GM23338 (cell line): ENCODE measurements around the gene SLC27A4. TPM values are rescaled to one million over a fixed set of nuclear protein-coding genes. Genes with fewer than 3 reads are reported as not detected.

ENCODE experiments used
- ATAC-seq: fragments of 200-7000 bp; cut with Tn5 transposase; 3 replicates; pipeline ENCODE4 v1.9.1; 2020
- DNase-seq: peaks from one replicate; pipeline ENCODE4 v3.0.0-alpha.2; 2015; ENCODE audit warnings: low spot score
- H2AFZ ChIP-seq: fragments of 200-600 bp; sonication (generic); 2 replicates; pipeline ENCODE4 v1.8.0; 2016; ENCODE audit warnings: antibody characterized with exemption, mild to moderate bottlenecking, moderate library complexity
- H3F3A ChIP-seq: fragments of 200-600 bp; sonication (generic); replicated peaks from 2 replicates; pipeline ENCODE4 v1.8.0; 2017; ENCODE audit warnings: antibody characterized with exemption, mixed run types, low read depth
- H3K27ac ChIP-seq: fragments of 200-600 bp; sonication (generic); 2 replicates; pipeline ENCODE4 v1.6.1; 2016; ENCODE audit warnings: low read depth
- H3K27me3 ChIP-seq: fragments of 200-600 bp; sonication (generic); 2 replicates; pipeline ENCODE4 v1.8.0; 2016; ENCODE audit warnings: mild to moderate bottlenecking, mixed run types, moderate library complexity; ENCODE audit not compliant: insufficient read depth
- H3K36me3 ChIP-seq: fragments of 200-600 bp; sonication (generic); 2 replicates; pipeline ENCODE4 v1.8.0; 2016; ENCODE audit warnings: mild to moderate bottlenecking; ENCODE audit not compliant: insufficient read depth
- H3K4me1 ChIP-seq: fragments of 200-600 bp; sonication (generic); 2 replicates; pipeline ENCODE4 v1.8.0; 2016; ENCODE audit warnings: mild to moderate bottlenecking, moderate library complexity; ENCODE audit not compliant: insufficient read depth
- H3K4me2 ChIP-seq: fragments of 200-600 bp; sonication (generic); 2 replicates; pipeline ENCODE4 v1.7.1; 2017; ENCODE audit warnings: mixed run types
- H3K4me3 ChIP-seq: fragments of 200-600 bp; sonication (generic); 2 replicates; pipeline ENCODE4 v1.6.1; 2016; ENCODE audit warnings: mixed run types
- H3K79me2 ChIP-seq: fragments of 200-600 bp; sonication (generic); replicated peaks from 2 replicates; pipeline ENCODE4 v1.8.0; 2017; ENCODE audit warnings: mild to moderate bottlenecking; ENCODE audit not compliant: insufficient read depth
- H3K9me2 ChIP-seq: fragments of 200-600 bp; sonication (generic); 2 replicates; pipeline ENCODE4 v1.8.0; 2017; ENCODE audit not compliant: insufficient read depth
- H4K20me1 ChIP-seq: fragments of 200-600 bp; sonication (generic); replicated peaks from 2 replicates; pipeline ENCODE4 v1.8.0; 2017; ENCODE audit warnings: mild to moderate bottlenecking; ENCODE audit not compliant: insufficient read depth
- H3K27ac Mint-ChIP-seq: 2 replicates; pipeline ENCODE4 v1.8.0; 2020; ENCODE audit warnings: inconsistent platforms, mild to moderate bottlenecking, moderate library complexity, mixed read lengths
- H3K27me3 Mint-ChIP-seq: 3 replicates; pipeline ENCODE4 v1.8.0; 2022; ENCODE audit warnings: low read depth, mild to moderate bottlenecking, moderate library complexity, mixed read lengths, inconsistent platforms; ENCODE audit not compliant: insufficient read depth, poor library complexity
- H3K36me3 Mint-ChIP-seq: 3 replicates; pipeline ENCODE4 v1.8.0; 2021; ENCODE audit warnings: low read depth, mild to moderate bottlenecking, inconsistent platforms, moderate library complexity, mixed read lengths
- H3K4me1 Mint-ChIP-seq: 3 replicates; pipeline ENCODE4 v1.8.0; 2020; ENCODE audit warnings: mild to moderate bottlenecking, inconsistent platforms, mixed read lengths
- H3K4me3 Mint-ChIP-seq: 3 replicates; pipeline ENCODE4 v1.8.0; 2021; ENCODE audit warnings: moderate library complexity, mild to moderate bottlenecking, inconsistent platforms, mixed read lengths
- H3K9me3 Mint-ChIP-seq: 3 replicates; pipeline ENCODE4 v1.8.0; 2020; ENCODE audit warnings: moderate library complexity, mild to moderate bottlenecking, inconsistent platforms, mixed read lengths
- CREB1 ChIP-seq: fragments of 250-450 bp; sonication (Bioruptor Pico); IDR thresholded peaks from 2 replicates; pipeline ENCODE4 v1.5.0; 2020; ENCODE audit warnings: low read depth, mild to moderate bottlenecking, moderate library complexity
- CTCF ChIP-seq, 2 experiments: fragments of 200-600 bp in 1 of 2; sonication (generic) in 1 of 2; conservative IDR thresholded peaks; 2 replicates each; pipeline versions ENCODE4 v1.5.1 to v1.6.1; 2016 to 2017; ENCODE audit warnings: antibody characterized with exemption in 2 of 2, low read depth in 2 of 2, mild to moderate bottlenecking in 2 of 2, moderate library complexity in 1 of 2
- ETS1 ChIP-seq: IDR thresholded peaks from 2 replicates; pipeline ENCODE4 v1.6.1; 2016; ENCODE audit warnings: antibody characterized with exemption
- EZH2 ChIP-seq: fragments of 200-600 bp; sonication (generic); IDR thresholded peaks from one replicate; pipeline ENCODE4 v1.8.0; 2017; ENCODE audit warnings: antibody characterized with exemption, mild to moderate bottlenecking, low read depth; ENCODE audit not compliant: unreplicated experiment
- EZH2phosphoT487 ChIP-seq: fragments of 200-600 bp; sonication (generic); IDR thresholded peaks from one replicate; pipeline ENCODE4 v1.8.1; 2018; ENCODE audit warnings: antibody characterized with exemption; ENCODE audit not compliant: unreplicated experiment
- JUNB ChIP-seq: IDR thresholded peaks from one replicate; pipeline ENCODE4 v1.6.1; 2016; ENCODE audit warnings: antibody characterized with exemption; ENCODE audit not compliant: unreplicated experiment
- NANOG ChIP-seq: IDR thresholded peaks from 2 replicates; pipeline ENCODE4 v1.6.1; 2016; ENCODE audit warnings: antibody characterized with exemption, borderline replicate concordance
- POLR2AphosphoS5 ChIP-seq: IDR thresholded peaks from 2 replicates; pipeline ENCODE4 v1.6.1; 2016; ENCODE audit warnings: antibody characterized with exemption, low read depth
- REST ChIP-seq: IDR thresholded peaks from one replicate; pipeline ENCODE4 v1.6.1; 2018; ENCODE audit warnings: antibody characterized with exemption; ENCODE audit not compliant: unreplicated experiment
- STAT1 ChIP-seq: IDR thresholded peaks from one replicate; pipeline ENCODE4 v1.6.1; 2016; ENCODE audit warnings: antibody characterized with exemption; ENCODE audit not compliant: unreplicated experiment
- ZNF114 ChIP-seq: fragments of 250-450 bp; sonication (Bioruptor Pico); IDR thresholded peaks from 2 replicates; pipeline ENCODE4 v1.5.0; 2020; ENCODE audit warnings: mild to moderate bottlenecking, moderate library complexity
- ZNF331 ChIP-seq: fragments of 250-450 bp; sonication (Bioruptor Pico); IDR thresholded peaks from 2 replicates; pipeline ENCODE4 v1.5.0; 2020; ENCODE audit warnings: low read depth, mild to moderate bottlenecking, moderate library complexity
- polyA plus RNA-seq: library from polyadenylated mRNA; unstranded; fragments of >200 nt; fragmentation: Nextera tagmentation; extraction: Ambion mirVana; gene quantifications from 2 replicates; pipeline ENCODE4 v1.2.1, GENCODE V29; 2016
- total RNA-seq: library from RNA; depleted of rRNA; stranded (reverse); fragments of >200 nt; shearing (Covaris generic); gene quantifications from 2 replicates; pipeline ENCODE4 v1.2.3, GENCODE V29; 2014
- TF ChIP-seq, protein P1 (sequence below): fragments of 250-450 bp; sonication (Bioruptor Pico); IDR thresholded peaks from 2 replicates; pipeline ENCODE4 v1.5.0; 2020; ENCODE audit warnings: mild to moderate bottlenecking, moderate library complexity

SLC27A4 gene
- total and polyA plus RNA-seq, 2 experiments from 2014 or later, result 7.9 to 25.3 TPM

- no peaks in the 10 kb centered on the region for H3K9me2 ChIP-seq
- no peak overlapping the region for H2AFZ ChIP-seq
- peak overlapping the region; percentile 91 for H3K4me2 ChIP-seq
- H3K36me3 Mint-ChIP-seq, result peaks cover 17% of the 10 kb centered on the region
- H3K36me3 ChIP-seq, result peaks cover 10% of the 10 kb centered on the region; the same call in 1 of the 2 replicates
- H3K79me2 ChIP-seq, result no peaks in the 10 kb centered on the region
- no peak overlapping the region for H3K27ac ChIP-seq
- DNase-seq (no peak), ATAC-seq (no peak)
- TF ChIP-seq CTCF (conservative IDR thresholded peaks at IDR 0.05; ENCODE audit: low read depth in 2 of 2) (no peak), POLR2AphosphoS5 (no peak), ZNF114 (CRISPR knock-in tag) (no peak), EZH2 (peak; percentile 95), REST (no peak), ETS1 (no peak), STAT1 (no peak), NANOG (no peak), CREB1 (CRISPR knock-in tag) (no peak), ZNF331 (CRISPR knock-in tag) (no peak), JUNB (no peak), EZH2phosphoT487 (peak; percentile 86)
- TF ChIP-seq, protein P1, sequence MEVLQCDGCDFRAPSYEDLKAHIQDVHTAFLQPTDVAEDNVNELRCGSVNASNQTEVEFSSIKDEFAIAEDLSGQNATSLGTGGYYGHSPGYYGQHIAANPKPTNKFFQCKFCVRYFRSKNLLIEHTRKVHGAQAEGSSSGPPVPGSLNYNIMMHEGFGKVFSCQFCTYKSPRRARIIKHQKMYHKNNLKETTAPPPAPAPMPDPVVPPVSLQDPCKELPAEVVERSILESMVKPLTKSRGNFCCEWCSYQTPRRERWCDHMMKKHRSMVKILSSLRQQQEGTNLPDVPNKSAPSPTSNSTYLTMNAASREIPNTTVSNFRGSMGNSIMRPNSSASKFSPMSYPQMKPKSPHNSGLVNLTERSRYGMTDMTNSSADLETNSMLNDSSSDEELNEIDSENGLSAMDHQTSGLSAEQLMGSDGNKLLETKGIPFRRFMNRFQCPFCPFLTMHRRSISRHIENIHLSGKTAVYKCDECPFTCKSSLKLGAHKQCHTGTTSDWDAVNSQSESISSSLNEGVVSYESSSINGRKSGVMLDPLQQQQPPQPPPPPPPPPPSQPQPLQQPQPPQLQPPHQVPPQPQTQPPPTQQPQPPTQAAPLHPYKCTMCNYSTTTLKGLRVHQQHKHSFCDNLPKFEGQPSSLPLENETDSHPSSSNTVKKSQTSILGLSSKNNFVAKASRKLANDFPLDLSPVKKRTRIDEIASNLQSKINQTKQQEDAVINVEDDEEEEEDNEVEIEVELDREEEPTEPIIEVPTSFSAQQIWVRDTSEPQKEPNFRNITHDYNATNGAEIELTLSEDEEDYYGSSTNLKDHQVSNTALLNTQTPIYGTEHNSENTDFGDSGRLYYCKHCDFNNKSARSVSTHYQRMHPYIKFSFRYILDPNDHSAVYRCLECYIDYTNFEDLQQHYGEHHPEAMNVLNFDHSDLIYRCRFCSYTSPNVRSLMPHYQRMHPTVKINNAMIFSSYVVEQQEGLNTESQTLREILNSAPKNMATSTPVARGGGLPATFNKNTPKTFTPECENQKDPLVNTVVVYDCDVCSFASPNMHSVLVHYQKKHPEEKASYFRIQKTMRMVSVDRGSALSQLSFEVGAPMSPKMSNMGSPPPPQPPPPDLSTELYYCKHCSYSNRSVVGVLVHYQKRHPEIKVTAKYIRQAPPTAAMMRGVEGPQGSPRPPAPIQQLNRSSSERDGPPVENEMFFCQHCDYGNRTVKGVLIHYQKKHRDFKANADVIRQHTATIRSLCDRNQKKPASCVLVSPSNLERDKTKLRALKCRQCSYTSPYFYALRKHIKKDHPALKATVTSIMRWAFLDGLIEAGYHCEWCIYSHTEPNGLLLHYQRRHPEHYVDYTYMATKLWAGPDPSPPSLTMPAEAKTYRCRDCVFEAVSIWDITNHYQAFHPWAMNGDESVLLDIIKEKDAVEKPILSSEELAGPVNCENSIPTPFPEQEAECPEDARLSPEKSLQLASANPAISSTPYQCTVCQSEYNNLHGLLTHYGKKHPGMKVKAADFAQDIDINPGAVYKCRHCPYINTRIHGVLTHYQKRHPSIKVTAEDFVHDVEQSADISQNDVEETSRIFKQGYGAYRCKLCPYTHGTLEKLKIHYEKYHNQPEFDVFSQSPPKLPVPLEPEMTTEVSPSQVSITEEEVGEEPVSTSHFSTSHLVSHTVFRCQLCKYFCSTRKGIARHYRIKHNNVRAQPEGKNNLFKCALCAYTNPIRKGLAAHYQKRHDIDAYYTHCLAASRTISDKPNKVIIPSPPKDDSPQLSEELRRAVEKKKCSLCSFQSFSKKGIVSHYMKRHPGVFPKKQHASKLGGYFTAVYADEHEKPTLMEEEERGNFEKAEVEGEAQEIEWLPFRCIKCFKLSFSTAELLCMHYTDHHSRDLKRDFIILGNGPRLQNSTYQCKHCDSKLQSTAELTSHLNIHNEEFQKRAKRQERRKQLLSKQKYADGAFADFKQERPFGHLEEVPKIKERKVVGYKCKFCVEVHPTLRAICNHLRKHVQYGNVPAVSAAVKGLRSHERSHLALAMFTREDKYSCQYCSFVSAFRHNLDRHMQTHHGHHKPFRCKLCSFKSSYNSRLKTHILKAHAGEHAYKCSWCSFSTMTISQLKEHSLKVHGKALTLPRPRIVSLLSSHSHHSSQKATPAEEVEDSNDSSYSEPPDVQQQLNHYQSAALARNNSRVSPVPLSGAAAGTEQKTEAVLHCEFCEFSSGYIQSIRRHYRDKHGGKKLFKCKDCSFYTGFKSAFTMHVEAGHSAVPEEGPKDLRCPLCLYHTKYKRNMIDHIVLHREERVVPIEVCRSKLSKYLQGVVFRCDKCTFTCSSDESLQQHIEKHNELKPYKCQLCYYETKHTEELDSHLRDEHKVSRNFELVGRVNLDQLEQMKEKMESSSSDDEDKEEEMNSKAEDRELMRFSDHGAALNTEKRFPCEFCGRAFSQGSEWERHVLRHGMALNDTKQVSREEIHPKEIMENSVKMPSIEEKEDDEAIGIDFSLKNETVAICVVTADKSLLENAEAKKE (CRISPR knock-in tag), result no peak
- H3K4me3 ChIP-seq, result peak overlapping the region; percentile 64
- peaks cover 100% of the 10 kb centered on the region for H3K27me3 ChIP-seq
- H3K4me1 Mint-ChIP-seq, result peaks cover 55% of the 10 kb centered on the region
- H3K4me3 Mint-ChIP-seq, result peak overlapping the region; percentile 74
- peaks cover 37% of the 10 kb centered on the region for H3F3A ChIP-seq
- H3K9me3 Mint-ChIP-seq, result no peaks in the 10 kb centered on the region
- H3K27me3 Mint-ChIP-seq, result peaks cover 91% of the 10 kb centered on the region
- H3K27ac Mint-ChIP-seq, result no peak overlapping the region
- peaks cover 62% of the 10 kb centered on the region for H3K4me1 ChIP-seq
- peaks cover 38% of the 10 kb centered on the region for H4K20me1 ChIP-seq
Observed at GRCh38 chr9:128391956-128392301, 51.6 kb downstream of the SLC27A4 start.
